OCI-LY1 (cell line): ENCODE results near the gene RNF113A.

Source experiments
- H2AFZ ChIP-seq: fragments of 200-600 bp; sonication (generic), shearing (Covaris generic); 2 replicates; pipeline ENCODE4 v1.6.0; 2014; ENCODE audit warnings: antibody characterized with exemption, mild to moderate bottlenecking, low read length
- H3F3A ChIP-seq: fragments of 200-600 bp; sonication (generic), shearing (Covaris generic); 2 replicates; pipeline ENCODE4 v1.6.0; 2014; ENCODE audit warnings: mild to moderate bottlenecking, antibody characterized with exemption, low read length, moderate library complexity; ENCODE audit not compliant: insufficient read depth
- H3K27ac ChIP-seq: fragments of 200-600 bp; sonication (generic); 2 replicates; pipeline ENCODE4 v1.5.1; 2014; ENCODE audit warnings: low read length, mixed run types, mild to moderate bottlenecking, low read depth; ENCODE audit not compliant: poor library complexity, severe bottlenecking
- H3K27me3 ChIP-seq: fragments of 200-600 bp; sonication (generic); 2 replicates; pipeline ENCODE4 v1.6.0; 2014; ENCODE audit warnings: antibody characterized with exemption, mild to moderate bottlenecking, low read length, moderate library complexity; ENCODE audit not compliant: insufficient read depth
- H3K36me3 ChIP-seq: fragments of 200-600 bp; sonication (generic); 2 replicates; pipeline ENCODE4 v1.6.1; 2014; ENCODE audit warnings: mild to moderate bottlenecking, antibody characterized with exemption, low read length, moderate library complexity, mixed read lengths; ENCODE audit not compliant: insufficient read depth
- H3K4me1 ChIP-seq: fragments of 200-600 bp; sonication (generic); 2 replicates; pipeline ENCODE4 v1.5.1; 2014; ENCODE audit warnings: mild to moderate bottlenecking, low read length, moderate library complexity; ENCODE audit not compliant: insufficient read depth, severe bottlenecking
- H3K4me2 ChIP-seq: fragments of 200-600 bp; sonication (generic), shearing (Covaris generic); 2 replicates; pipeline ENCODE4 v1.6.1; 2014; ENCODE audit warnings: low read length
- H3K4me3 ChIP-seq: fragments of 200-600 bp; sonication (generic); 2 replicates; pipeline ENCODE4 v1.5.1; 2014; ENCODE audit warnings: low read length, low read depth, mild to moderate bottlenecking, mixed read lengths; ENCODE audit not compliant: poor library complexity, severe bottlenecking
- H3K79me2 ChIP-seq: fragments of 200-600 bp; shearing (Covaris generic); 2 replicates; pipeline ENCODE4 v1.6.1; 2016; ENCODE audit warnings: mixed run types, low read length, mixed read lengths; ENCODE audit not compliant: insufficient read depth
- H3K9ac ChIP-seq: fragments of 200-600 bp; sonication (generic), shearing (Covaris generic); 2 replicates; pipeline ENCODE4 v1.6.1; 2014; ENCODE audit warnings: mild to moderate bottlenecking, low read length, mixed read lengths
- H3K9me2 ChIP-seq: fragments of 200-600 bp; sonication (generic), shearing (Covaris generic); 2 replicates; pipeline ENCODE4 v1.6.1; 2014; ENCODE audit warnings: low read depth, mild to moderate bottlenecking, low read length, mixed read lengths
- H3K9me3 ChIP-seq: fragments of 200-600 bp; shearing (Covaris generic); 2 replicates; pipeline ENCODE4 v1.6.1; 2014; ENCODE audit warnings: low read length, mixed read lengths
- H4K20me1 ChIP-seq: fragments of 200-600 bp; sonication (generic), shearing (Covaris generic); 2 replicates; pipeline ENCODE4 v1.6.0; 2016; ENCODE audit warnings: mild to moderate bottlenecking, low read length; ENCODE audit not compliant: insufficient read depth
- EZH2 ChIP-seq: fragments of 200-600 bp; sonication (generic), shearing (Covaris generic); IDR thresholded peaks from 2 replicates; pipeline ENCODE4 v1.8.0; 2017; ENCODE audit warnings: borderline replicate concordance, mixed run types, mild to moderate bottlenecking, antibody characterized with exemption, low read length, moderate library complexity, mixed read lengths
- TF ChIP-seq, protein P1 (sequence below): fragments of 200-600 bp; sonication (generic), shearing (Covaris generic); IDR thresholded peaks from 2 replicates; pipeline ENCODE4 v1.5.1; 2017; ENCODE audit warnings: mild to moderate bottlenecking, antibody characterized with exemption, low read length, moderate library complexity, mixed read lengths

RNF113A gene

DNA sequence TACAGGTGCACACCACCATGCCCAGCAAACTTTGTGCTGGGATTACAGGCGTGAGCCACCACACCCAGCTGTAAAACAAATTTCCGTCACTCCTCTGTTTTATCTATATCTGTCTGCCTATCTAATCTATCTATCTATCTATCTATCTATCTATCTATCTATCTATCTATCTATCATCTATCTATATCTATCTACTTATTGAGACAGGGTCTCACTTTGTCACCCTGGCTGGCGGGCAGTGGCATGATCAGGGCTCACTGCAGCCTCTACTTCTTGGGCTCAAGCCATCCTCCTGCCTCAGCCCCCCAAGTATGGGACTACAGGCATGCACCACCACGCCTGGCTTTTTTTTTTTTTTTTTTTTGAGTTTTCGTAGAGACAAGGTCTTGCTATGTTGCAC is 44.8 kb upstream of the RNF113A start:
- Histone ChIP-seq H3K4me3 (no peak overlapping the region), H3K27me3 (no peaks in the 10 kb centered on the region), H3K27ac (no peak overlapping the region), H3K79me2 (no peaks in the 10 kb centered on the region), H2AFZ (no peak overlapping the region), H3K4me2 (no peak overlapping the region), H3K4me1 (no peaks in the 10 kb centered on the region), H3K9ac (no peak overlapping the region), H3K9me2 (no peaks in the 10 kb centered on the region), H4K20me1 (no peaks in the 10 kb centered on the region), H3K36me3 (no peaks in the 10 kb centered on the region), H3F3A (no peaks in the 10 kb centered on the region), H3K9me3 (no peaks in the 10 kb centered on the region)
- TF ChIP-seq, protein P1, sequence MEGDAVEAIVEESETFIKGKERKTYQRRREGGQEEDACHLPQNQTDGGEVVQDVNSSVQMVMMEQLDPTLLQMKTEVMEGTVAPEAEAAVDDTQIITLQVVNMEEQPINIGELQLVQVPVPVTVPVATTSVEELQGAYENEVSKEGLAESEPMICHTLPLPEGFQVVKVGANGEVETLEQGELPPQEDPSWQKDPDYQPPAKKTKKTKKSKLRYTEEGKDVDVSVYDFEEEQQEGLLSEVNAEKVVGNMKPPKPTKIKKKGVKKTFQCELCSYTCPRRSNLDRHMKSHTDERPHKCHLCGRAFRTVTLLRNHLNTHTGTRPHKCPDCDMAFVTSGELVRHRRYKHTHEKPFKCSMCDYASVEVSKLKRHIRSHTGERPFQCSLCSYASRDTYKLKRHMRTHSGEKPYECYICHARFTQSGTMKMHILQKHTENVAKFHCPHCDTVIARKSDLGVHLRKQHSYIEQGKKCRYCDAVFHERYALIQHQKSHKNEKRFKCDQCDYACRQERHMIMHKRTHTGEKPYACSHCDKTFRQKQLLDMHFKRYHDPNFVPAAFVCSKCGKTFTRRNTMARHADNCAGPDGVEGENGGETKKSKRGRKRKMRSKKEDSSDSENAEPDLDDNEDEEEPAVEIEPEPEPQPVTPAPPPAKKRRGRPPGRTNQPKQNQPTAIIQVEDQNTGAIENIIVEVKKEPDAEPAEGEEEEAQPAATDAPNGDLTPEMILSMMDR = no peak
- TF ChIP-seq EZH2 = no peak

DNA sequence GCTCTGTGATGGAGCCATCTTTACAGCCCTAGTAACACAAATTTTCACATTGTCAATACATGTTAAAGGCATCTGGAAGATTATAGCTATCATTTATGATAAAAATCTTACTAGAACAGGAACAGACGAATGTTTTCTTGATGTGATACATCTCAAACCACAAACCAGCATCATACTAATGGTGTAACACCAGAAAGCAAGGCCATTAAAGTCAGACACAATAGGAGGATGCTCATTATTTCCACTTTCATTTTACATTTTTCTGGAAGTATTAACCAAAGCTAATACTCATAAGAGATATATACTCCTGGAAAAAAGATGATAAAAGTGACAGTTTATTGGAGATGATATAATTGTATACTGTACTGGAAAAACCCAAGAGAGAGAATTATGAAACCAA is 29.4 kb upstream of the RNF113A start:
- Histone ChIP-seq H4K20me1 (no peaks in the 10 kb centered on the region), H3K36me3 (no peaks in the 10 kb centered on the region), H3K9ac (no peak overlapping the region), H3F3A (no peaks in the 10 kb centered on the region), H3K4me2 (no peak overlapping the region), H2AFZ (no peak overlapping the region), H3K4me1 (no peaks in the 10 kb centered on the region), H3K27ac (no peak overlapping the region), H3K9me2 (no peaks in the 10 kb centered on the region), H3K9me3 (no peaks in the 10 kb centered on the region), H3K27me3 (no peaks in the 10 kb centered on the region), H3K79me2 (no peaks in the 10 kb centered on the region), H3K4me3 (no peak overlapping the region)
- TF ChIP-seq EZH2 = no peak
- TF ChIP-seq, protein P1 = no peak

DNA sequence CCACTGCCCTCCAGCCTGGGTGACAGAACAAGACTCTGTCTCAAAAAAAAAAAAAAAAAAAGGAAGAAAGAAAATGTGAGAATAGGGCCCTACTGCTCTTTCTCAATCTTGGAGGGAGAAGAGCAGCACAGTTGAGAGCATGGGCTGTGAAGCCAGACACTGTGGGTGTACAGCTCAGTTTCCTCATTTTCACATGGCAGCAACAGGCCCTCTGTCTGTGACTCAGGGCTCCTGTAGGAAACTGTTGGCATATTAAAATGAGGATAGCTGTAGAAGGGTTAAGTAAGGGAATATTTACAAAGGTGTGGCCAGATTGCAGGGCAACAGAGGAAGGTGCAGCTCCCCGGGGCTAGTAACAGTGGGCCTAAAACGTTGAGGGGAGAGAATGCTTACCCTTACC is 27.6 kb upstream of the RNF113A start:
- Histone ChIP-seq H3K4me2 (no peak overlapping the region), H3K27me3 (no peaks in the 10 kb centered on the region), H3K9ac (no peak overlapping the region), H3K4me3 (no peak overlapping the region), H3F3A (no peaks in the 10 kb centered on the region), H3K27ac (no peak overlapping the region), H3K4me1 (no peaks in the 10 kb centered on the region), H3K9me3 (no peaks in the 10 kb centered on the region), H3K9me2 (no peaks in the 10 kb centered on the region), H3K79me2 (no peaks in the 10 kb centered on the region), H3K36me3 (no peaks in the 10 kb centered on the region), H2AFZ (no peak overlapping the region), H4K20me1 (no peaks in the 10 kb centered on the region)
- no peak for TF ChIP-seq EZH2
- TF ChIP-seq, protein P1 = no peak
